ENCODE measurements around the gene FAM171A1.
"Not testable (repeated sequence)": the region's sequence is repeated elsewhere in the genome, so short reads cannot be mapped to it uniquely, and the experiment has no call there.

Gene FAM171A1

GRCh38 chr10:15280974-15281373 is 90.1 kb downstream of the FAM171A1 start:
- DNase-seq (ENCODE audit: low read depth) = no peak

- DNase-seq (ENCODE audit: low read depth) = no peak
These were observed 90.6 kb downstream of the FAM171A1 start for GRCh38 chr10:15280462-15280861.

- no peak for DNase-seq (ENCODE audit: low read depth)
These were observed 91.9 kb downstream of the FAM171A1 start for GRCh38 chr10:15279236-15279635.

DNA sequence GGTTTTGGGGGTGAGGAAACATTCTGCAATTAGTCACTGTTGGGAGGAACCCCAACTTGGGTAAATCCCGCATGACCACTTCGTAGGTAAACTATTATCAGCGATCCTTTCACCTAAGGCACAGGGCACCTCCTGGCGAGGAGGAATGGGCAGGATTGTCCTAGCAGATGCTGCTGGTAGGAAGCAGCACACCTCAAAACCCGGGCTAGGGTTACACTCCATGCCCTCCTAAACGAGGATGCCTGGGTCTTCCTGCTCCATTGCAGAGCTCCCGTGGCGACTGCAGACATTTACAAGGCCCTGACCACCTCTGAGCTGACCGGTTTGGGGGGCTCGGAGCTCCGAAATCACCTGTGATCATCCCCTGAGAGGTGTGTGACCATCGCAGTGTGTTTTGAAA is 92.3 kb downstream of the FAM171A1 start:
- DNase-seq (ENCODE audit: low read depth) = no peak

GRCh38 chr10:15276039-15276438 is 95.0 kb downstream of the FAM171A1 start:
- DNase-seq (ENCODE audit: low read depth) = not testable (repeated sequence)

- not testable (repeated sequence) for DNase-seq (ENCODE audit: low read depth)
These were observed 101.3 kb downstream of the FAM171A1 start for GRCh38 chr10:15269838-15270237.

DNA sequence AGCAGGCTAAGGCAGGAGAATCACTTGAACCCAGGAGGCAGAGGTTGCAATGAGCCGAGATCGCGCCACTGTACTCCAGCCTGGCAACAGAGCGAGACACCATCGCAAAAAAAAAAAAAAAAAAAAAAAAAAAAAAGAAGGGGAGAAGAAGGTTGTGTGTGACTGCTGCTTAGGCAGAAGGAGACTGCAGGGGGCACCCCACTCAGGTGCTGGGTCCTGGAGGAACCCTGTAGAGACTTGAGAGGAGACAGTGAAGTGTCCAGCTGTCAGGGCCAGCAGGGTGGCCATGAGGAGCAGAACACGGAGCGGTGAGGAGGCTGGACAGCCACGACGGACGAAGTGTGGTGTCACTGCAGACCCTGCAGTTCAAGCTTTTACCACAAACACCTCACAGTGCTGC is 103.6 kb downstream of the FAM171A1 start:
- DNase-seq (ENCODE audit: low read depth) = no peak

- no peak for DNase-seq (ENCODE audit: low read depth)
These were observed 105.0 kb downstream of the FAM171A1 start for GRCh38 chr10:15266117-15266516.

- no peak for DNase-seq (ENCODE audit: low read depth)
These were observed 105.5 kb downstream of the FAM171A1 start for GRCh38 chr10:15265558-15265957.

DNA sequence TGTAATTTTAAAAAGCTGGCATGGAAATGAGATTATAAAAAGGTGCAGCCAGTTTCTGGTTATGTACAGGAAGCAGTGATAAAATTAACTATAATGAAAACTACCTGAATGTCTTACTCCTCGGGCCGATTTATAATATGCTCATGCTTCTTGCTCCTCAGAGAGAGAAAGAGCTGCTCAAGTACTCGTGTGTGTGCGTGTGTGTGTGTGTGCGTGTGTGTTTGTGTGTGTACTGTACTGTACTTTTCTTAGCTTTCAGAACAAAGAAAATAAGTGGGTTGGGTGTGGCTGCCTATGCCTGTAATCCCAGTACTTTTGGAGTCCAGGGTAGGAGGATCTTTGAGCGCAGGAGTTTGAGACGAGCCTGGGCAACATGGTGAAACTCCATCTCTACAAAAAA is 106.0 kb downstream of the FAM171A1 start:
- DNase-seq (ENCODE audit: low read depth) = no peak

DNA sequence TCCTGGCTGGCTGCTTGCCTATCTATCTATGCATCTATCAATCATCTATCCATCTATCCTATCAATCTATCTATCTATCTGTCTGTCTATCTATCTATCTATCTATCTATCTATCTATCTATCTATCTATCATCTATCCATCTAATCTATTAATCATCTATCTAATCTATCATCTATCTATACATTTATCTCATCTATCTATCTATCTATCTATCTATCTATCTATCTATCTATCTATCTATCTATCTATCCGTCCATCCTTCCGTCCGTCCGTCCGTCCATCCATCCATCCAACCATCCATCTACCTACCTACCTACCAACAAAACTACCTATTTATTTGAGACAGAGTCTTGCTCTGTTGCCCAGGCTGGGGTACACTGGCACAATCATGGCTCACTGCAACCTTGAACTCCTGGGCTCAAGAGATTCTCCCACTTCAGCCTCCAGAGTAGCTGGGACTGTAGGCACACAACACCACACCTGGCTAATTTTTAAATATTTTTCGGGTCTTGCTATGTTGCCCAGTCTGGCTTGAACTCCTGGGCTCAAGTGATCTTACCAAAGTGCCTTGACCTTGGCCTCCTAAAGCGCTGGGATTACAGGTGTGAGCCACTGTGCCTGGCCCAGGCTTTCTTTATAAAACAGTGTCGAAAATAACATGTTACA is 107.3 kb downstream of the FAM171A1 start:
- DNase-seq (ENCODE audit: low read depth) = no peak

- DNase-seq (ENCODE audit: low read depth) = no peak
These were observed 108.9 kb downstream of the FAM171A1 start for GRCh38 chr10:15262036-15262713.

GRCh38 chr10:15259136-15259535 is 112.0 kb downstream of the FAM171A1 start:
- no peak for DNase-seq (ENCODE audit: low read depth)

DNA sequence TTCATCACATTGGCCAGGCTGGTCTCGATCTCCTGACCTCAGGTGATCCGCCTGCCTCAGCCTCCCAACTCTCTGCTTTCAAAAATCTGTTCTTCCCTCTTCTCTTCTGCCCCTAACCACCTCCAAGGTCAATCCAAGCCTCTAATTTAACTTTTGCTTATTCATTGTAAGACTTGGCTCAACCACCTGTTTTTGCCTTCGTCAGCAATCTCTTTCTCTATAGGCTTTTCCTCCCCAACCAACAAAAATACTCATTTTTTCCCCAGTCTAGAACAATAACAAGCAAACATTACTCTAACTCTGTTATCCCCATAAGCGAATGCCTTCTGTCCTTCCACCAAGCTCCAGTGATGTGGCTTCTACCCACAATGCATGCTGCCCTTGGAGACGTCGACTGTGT is 112.8 kb downstream of the FAM171A1 start:
- DNase-seq (ENCODE audit: low read depth) = no peak

DNA sequence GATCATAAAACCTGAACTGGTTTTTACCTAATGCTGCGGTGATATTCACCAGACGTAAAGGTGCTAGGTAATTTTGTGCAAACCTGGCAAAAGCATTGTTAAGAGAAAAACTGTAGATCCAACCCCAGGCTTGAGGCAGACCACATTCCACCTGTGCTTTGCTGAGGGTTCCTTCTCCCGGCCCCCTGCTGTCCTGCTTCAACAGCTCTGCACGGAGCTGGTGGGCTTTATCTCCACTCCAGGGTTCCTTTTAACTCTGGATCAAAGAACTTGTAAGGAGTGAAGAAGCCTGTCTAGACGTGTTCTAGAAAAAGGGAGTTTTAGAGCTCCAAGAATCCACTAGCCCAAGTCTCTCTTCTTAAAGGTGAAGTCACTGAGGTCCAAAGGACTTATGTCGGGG is 115.1 kb downstream of the FAM171A1 start:
- DNase-seq (ENCODE audit: low read depth) = no peak

- DNase-seq (ENCODE audit: low read depth) = no peak
These were observed 116.1 kb downstream of the FAM171A1 start for GRCh38 chr10:15254808-15255648.

DNA sequence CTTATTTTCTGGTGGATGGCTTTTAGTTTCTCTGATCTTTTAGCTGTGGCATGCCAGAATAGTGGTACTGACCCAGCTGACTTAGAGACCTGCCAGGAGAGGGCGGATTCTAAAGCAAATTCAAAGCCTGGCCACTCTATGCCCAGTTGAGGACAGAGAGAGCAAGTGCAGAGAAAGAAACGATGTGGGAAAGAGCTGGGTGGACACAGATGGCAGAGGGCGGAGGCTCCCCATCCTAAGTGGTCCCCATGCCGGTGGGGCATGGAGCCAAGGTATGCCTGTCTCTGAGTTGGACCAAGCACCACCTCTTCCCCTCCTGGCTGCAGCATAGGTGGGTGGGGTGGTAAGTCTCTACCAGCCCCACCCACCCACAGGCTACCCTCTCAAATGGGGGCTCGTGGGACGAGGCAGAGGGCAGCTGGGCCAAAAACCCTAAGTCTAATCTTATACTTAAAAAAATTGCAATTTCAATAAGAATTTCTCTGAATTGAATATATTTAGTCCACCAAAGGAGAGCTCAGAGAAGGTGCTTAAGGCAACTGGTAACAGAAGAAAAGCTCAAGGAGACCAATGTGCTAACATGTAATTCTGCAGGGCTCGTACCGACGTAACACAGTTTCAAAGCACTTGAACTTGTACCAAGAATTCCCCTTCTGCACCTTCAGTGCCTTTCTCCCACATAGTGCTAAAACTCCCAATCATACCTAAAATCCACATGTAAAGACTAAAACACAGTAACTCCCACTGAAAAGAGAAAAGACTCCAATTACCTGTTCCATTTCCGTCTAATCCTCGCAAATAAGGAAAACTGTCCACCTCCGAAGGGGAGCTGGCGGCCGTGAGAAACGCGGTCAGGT is 116.9 kb downstream of the FAM171A1 start:
- no peak for DNase-seq (ENCODE audit: low read depth)

- no peak for DNase-seq (ENCODE audit: low read depth)
These were observed 118.7 kb downstream of the FAM171A1 start for GRCh38 chr10:15252396-15252795.

DNA sequence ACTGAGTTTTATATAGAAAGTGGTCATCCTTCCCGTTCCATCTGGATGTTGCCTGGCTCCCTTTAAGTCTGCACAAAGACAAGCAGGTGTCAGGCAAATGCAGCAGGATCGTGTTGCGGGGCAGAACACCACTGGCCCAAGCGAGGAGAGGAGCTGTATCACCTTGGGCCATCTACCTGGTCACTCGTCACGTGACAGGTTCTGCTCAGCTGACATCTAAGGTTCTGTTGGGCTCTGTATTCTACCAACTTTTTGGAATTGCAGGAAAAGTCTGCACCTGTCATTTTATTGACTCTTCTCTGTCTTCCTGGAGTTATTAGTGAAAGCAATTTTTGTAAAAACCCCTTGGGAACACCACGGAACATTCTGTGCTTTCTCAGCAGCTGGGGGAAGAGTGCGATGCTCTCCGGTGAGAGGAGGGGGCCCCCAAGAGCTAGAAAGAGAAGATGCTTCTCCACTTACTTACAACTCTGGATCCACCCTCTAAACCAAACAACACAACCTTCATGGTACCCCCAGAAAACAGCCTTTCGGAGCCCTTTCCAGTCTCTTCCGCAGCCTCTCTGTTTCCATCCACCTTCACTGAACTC is 119.2 kb downstream of the FAM171A1 start:
- no peak for DNase-seq (ENCODE audit: low read depth)

- DNase-seq (ENCODE audit: low read depth) = no peak
These were observed 125.6 kb downstream of the FAM171A1 start for GRCh38 chr10:15245530-15245929.

DNA sequence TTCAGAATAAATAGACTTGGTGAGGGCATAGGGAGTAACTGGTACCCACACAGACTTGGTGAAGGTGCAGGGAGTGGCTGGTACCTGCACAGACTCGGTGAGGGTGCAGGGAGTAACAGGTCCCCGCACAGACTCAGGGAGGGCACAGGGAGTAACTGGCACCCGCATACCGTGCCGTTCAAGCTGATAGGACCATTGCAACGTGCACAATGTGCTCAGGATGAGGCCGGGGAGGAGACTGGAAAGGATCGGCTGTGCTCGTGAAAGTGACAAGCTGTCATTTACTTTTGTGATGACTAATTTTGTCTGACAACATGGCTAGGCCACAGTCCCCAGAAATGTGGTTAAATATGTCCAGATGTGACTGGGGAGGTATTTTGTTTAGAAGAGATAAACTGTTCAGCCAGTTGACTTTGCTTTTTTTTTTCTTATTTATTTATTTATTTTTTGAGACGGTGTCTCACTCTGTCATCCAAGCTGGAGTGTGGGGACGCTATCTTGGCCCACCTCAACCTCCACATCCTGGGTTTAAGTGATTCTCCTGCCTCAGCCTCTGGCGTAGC is 126.4 kb downstream of the FAM171A1 start:
- DNase-seq (ENCODE audit: low read depth) = no peak

Data from activated T-helper 1 cell treated with Interleukin-2 at 50 U/mL for 16 hours (primary cell).